Inferior parietal cortex (tissue), 1 donor: ENCODE measurements around the gene CREB5.
"Not testable (repeated sequence)": the region's sequence is repeated elsewhere in the genome, so short reads cannot be mapped to it uniquely, and the experiment has no call there.

Source experiments
- DNase-seq: peaks from one replicate; pipeline ENCODE4 v3.0.0-alpha.2; 2016; ENCODE audit errors: extremely low spot score

The CREB5 gene

GRCh38 chr7:28811701-28812430, 399.5 kb downstream of the CREB5 start:
- DNase-seq = no peak

GRCh38 chr7:28812616-28813015, 400.3 kb downstream of the CREB5 start:
- no peak for DNase-seq

GRCh38 chr7:28813243-28813962, 401.1 kb downstream of the CREB5 start:
- no peak for DNase-seq

GRCh38 chr7:28815369-28815927, 403.1 kb downstream of the CREB5 start:
- DNase-seq = no peak

- no peak for DNase-seq
Observed at GRCh38 chr7:28815928-28816373, 403.6 kb downstream of the CREB5 start.

- no peak for DNase-seq
Observed at GRCh38 chr7:28818996-28819395, 406.7 kb downstream of the CREB5 start.

GRCh38 chr7:28823582-28823981, 411.3 kb downstream of the CREB5 start:
- DNase-seq = no peak

- not testable (repeated sequence) for DNase-seq
Observed at GRCh38 chr7:28825817-28826448, 413.6 kb downstream of the CREB5 start.

- no peak for DNase-seq
Observed at GRCh38 chr7:28830846-28831245, 418.5 kb downstream of the CREB5 start.

- no peak for DNase-seq
Observed at GRCh38 chr7:28832669-28833068, 420.4 kb downstream of the CREB5 start.

- DNase-seq = no peak
Observed at GRCh38 chr7:28835800-28836199, 423.5 kb downstream of the CREB5 start.

- no peak for DNase-seq
Observed at GRCh38 chr7:28836716-28837115, 424.4 kb downstream of the CREB5 start.

- DNase-seq = no peak
Observed at GRCh38 chr7:28837216-28837615, 424.9 kb downstream of the CREB5 start.

- DNase-seq = no peak
Observed at GRCh38 chr7:28840592-28840995, 428.3 kb downstream of the CREB5 start.

GRCh38 chr7:28841766-28842165, 429.4 kb downstream of the CREB5 start:
- no peak for DNase-seq

- no peak for DNase-seq
Observed at GRCh38 chr7:28842769-28843295, 430.5 kb downstream of the CREB5 start.

- DNase-seq = no peak
Observed at GRCh38 chr7:28845106-28845505, 432.8 kb downstream of the CREB5 start.

- DNase-seq = no peak
Observed at GRCh38 chr7:28847176-28847575, 434.9 kb downstream of the CREB5 start.

- no peak for DNase-seq
Observed at GRCh38 chr7:28847681-28848080, 435.4 kb downstream of the CREB5 start.

- no peak for DNase-seq
Observed at GRCh38 chr7:28848906-28849305, 436.6 kb downstream of the CREB5 start.

GRCh38 chr7:28850699-28851098, 438.4 kb downstream of the CREB5 start:
- no peak for DNase-seq

GRCh38 chr7:28853150-28853549, 440.8 kb downstream of the CREB5 start:
- peak; percentile 21 for DNase-seq
